HepG2 (cell line): ENCODE data around the gene VAC14. TPM values are rescaled to one million over a fixed set of nuclear protein-coding genes. Genes with fewer than 3 reads are reported as not detected.

Experiments
- HNRNPL ChIP-seq: fragments of 200-400 bp; formaldehyde crosslinking; IDR thresholded peaks from 2 replicates; pipeline ENCODE4 v1.6.1; 2017; ENCODE audit warnings: mild to moderate bottlenecking, low read depth, low read length
- NRL ChIP-seq: sonication (generic); formaldehyde crosslinking; IDR thresholded peaks from 2 replicates; pipeline ENCODE4 v1.5.0; 2020; ENCODE audit warnings: missing genetic modification reagents, mild to moderate bottlenecking, moderate library complexity, borderline replicate concordance
- PCBP2 ChIP-seq: fragments of 200-400 bp; formaldehyde crosslinking; optimal IDR thresholded peaks from 2 replicates; pipeline ENCODE3; 2018; ENCODE audit warnings: low read length, low read depth; ENCODE audit not compliant: poor library complexity, severe bottlenecking
- POGZ ChIP-seq: sonication (generic); formaldehyde crosslinking; IDR thresholded peaks from 2 replicates; pipeline ENCODE4 v1.4.0; 2020; ENCODE audit warnings: mild to moderate bottlenecking, missing genetic modification reagents
- PRDM15 ChIP-seq: sonication (generic); formaldehyde crosslinking; IDR thresholded peaks from 2 replicates; pipeline ENCODE4 v1.4.0; 2020; ENCODE audit warnings: missing genetic modification reagents
- SNAI1 ChIP-seq: sonication (generic); formaldehyde crosslinking; IDR thresholded peaks from 2 replicates; pipeline ENCODE4 v1.5.0; 2020; ENCODE audit warnings: mild to moderate bottlenecking, missing genetic modification reagents, borderline replicate concordance
- ZFYVE20 ChIP-seq: sonication (generic); formaldehyde crosslinking; IDR thresholded peaks from 2 replicates; pipeline ENCODE4 v1.8.0; 2023; ENCODE audit warnings: low read depth, mild to moderate bottlenecking, moderate library complexity, missing genetic modification reagents, borderline replicate concordance
- ZNF235 ChIP-seq: sonication (generic); formaldehyde crosslinking; IDR thresholded peaks from 2 replicates; pipeline ENCODE4 v1.8.1; 2023; ENCODE audit warnings: mild to moderate bottlenecking, missing genetic modification reagents, borderline replicate concordance
- ZNF256 ChIP-seq: sonication (generic); formaldehyde crosslinking; conservative IDR thresholded peaks from 2 replicates; pipeline ENCODE4 v1.4.0; 2020; ENCODE audit warnings: missing genetic modification reagents
- ZNF337 ChIP-seq: sonication (generic); formaldehyde crosslinking; IDR thresholded peaks from 2 replicates; pipeline ENCODE4 v1.5.1; 2020; ENCODE audit warnings: missing genetic modification reagents, low read depth, mild to moderate bottlenecking, borderline replicate concordance
- ZNF549 ChIP-seq: sonication (generic); formaldehyde crosslinking; IDR thresholded peaks from 2 replicates; pipeline ENCODE4 v1.5.0; 2020; ENCODE audit warnings: missing genetic modification reagents
- ZNF557 ChIP-seq: sonication (generic); formaldehyde crosslinking; IDR thresholded peaks from 2 replicates; pipeline ENCODE4 v1.4.0; 2020; ENCODE audit warnings: missing genetic modification reagents
- ZNF609 ChIP-seq: sonication (generic); formaldehyde crosslinking; IDR thresholded peaks from 2 replicates; pipeline ENCODE4 v1.4.0; 2020; ENCODE audit warnings: mild to moderate bottlenecking, missing genetic modification reagents, borderline replicate concordance
- ZNF768 ChIP-seq: sonication (generic); formaldehyde crosslinking; IDR thresholded peaks from 2 replicates; pipeline ENCODE4 v1.4.0; 2020; ENCODE audit warnings: missing genetic modification reagents
- ZNF777 ChIP-seq: sonication (generic); formaldehyde crosslinking; IDR thresholded peaks from 2 replicates; pipeline ENCODE4 v1.4.0; 2020; ENCODE audit warnings: missing genetic modification reagents
- polyA plus RNA-seq, 8 experiments: library from polyadenylated mRNA; depleted of rRNA in 3 of 8; stranded (reverse) in 7 of 8; unstranded in 1 of 8; fragments of >200 nt; fragmentation: Illumina TruSeq in 4 of 8; extraction: Trizol in 4 of 8; gene quantifications; 2 replicates each; pipeline versions ENCODE4 v1.2.1 to v1.2.3, GENCODE V29; 2011 to 2016; ENCODE audit warnings: low read depth in 4 of 8, missing spikeins in 1 of 8, mixed read lengths in 1 of 8; ENCODE audit not compliant: insufficient read depth in 1 of 8
- total RNA-seq, 5 experiments: library from RNA; depleted of rRNA; stranded (reverse); fragments of >200 nt; fragmentation: Illumina TruSeq; extraction: Trizol; gene quantifications; 2 replicates each; pipeline ENCODE4 v1.2.3, GENCODE V29; 2016; ENCODE audit warnings: low read depth in 1 of 5
- TF ChIP-seq, protein P1 (sequence below): IDR thresholded peaks from 2 replicates; pipeline ENCODE4 v1.6.1; 2016
- TF ChIP-seq, protein P2 (sequence below): sonication (generic); IDR thresholded peaks from 2 replicates; pipeline ENCODE4 v1.6.1; 2016; ENCODE audit warnings: low read depth, borderline replicate concordance

Gene VAC14
- total and polyA plus RNA-seq, 2 of the 13 experiments (the other 11 are each of a cell fraction or from before 2014, with no cell fraction given): 23.5 to 24.6 TPM

DNA sequence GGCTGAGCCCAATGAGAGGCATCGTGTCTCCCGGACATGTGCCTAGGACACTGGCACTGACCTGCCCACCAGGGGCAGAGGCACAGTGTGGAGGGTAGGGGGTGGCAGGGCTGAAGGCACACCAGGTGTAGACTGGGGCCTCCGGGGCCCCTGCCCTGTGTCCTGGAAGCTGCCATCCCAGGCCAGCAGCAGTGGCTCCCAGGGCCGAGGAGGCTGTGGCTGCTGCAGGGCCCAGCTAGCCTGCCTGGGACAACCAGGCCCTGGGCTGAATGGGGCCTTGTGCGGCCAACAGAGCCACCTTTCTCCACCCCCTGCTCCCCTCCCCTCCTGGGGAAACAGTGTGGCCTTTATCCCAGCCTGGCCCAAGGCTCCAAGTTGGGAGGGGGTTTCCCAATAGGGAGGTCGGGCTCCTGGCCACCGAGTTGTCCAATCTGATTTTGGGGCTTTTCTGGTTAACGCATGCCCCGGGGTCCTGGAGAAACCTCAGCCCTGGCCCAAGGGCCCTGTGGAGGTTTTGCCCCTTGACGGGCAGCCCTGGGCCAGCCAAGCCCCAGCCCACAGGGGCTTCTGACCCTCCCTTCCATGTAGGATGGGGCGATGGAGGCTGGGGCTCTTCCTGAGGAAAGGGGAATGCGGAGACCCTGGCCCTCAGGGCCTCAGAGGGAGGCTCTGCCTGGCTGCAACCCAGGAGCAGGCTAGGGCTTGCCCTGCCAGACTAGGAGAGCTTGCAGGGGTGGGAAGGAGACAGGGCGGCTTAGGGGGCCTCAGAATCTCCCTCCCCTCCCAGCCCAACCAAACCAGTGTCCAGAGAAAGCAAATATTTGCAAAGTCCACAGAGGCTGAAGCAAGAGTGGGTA is 119.3 kb downstream of the VAC14 start (continued):
- TF ChIP-seq ZNF609 (CRISPR knock-in tag) (peak; percentile 53; the same call in 1 of the 2 replicates), ZNF256 (CRISPR knock-in tag) (0 out of 2 replicates have a peak, but pooled peaks have one; percentile 50), NRL (CRISPR knock-in tag) (0 out of 2 replicates have a peak, but pooled peaks have one; percentile 52), POGZ (CRISPR knock-in tag) (no peak), ZNF549 (CRISPR knock-in tag) (no peak), HNRNPL (peak; percentile 98), ZNF557 (CRISPR knock-in tag) (peak; percentile 80), ZNF337 (CRISPR knock-in tag) (no peak), ZNF777 (CRISPR knock-in tag) (0 out of 2 replicates have a peak, but pooled peaks have one; percentile 34), SNAI1 (CRISPR knock-in tag) (peak; percentile 68; the same call in 1 of the 2 replicates), ZNF768 (peak; percentile 54; the same call in 1 of the 2 replicates), PCBP2 (no peak), ZNF235 (CRISPR knock-in tag) (peak; percentile 90; the same call in 1 of the 2 replicates), ZFYVE20 (no peak), PRDM15 (CRISPR knock-in tag) (no peak)
- TF ChIP-seq, protein P1, sequence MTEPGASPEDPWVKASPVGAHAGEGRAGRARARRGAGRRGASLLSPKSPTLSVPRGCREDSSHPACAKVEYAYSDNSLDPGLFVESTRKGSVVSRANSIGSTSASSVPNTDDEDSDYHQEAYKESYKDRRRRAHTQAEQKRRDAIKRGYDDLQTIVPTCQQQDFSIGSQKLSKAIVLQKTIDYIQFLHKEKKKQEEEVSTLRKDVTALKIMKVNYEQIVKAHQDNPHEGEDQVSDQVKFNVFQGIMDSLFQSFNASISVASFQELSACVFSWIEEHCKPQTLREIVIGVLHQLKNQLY: no peak; the same call in 1 of the 2 replicates
- TF ChIP-seq, protein P2, sequence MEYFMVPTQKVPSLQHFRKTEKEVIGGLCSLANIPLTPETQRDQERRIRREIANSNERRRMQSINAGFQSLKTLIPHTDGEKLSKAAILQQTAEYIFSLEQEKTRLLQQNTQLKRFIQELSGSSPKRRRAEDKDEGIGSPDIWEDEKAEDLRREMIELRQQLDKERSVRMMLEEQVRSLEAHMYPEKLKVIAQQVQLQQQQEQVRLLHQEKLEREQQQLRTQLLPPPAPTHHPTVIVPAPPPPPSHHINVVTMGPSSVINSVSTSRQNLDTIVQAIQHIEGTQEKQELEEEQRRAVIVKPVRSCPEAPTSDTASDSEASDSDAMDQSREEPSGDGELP: peak; percentile 7; the same call in 1 of the 2 replicates
